H9 (cell line): ENCODE results near the gene NARS2. TPM values are rescaled to one million over a fixed set of nuclear protein-coding genes. Genes with fewer than 3 reads are reported as not detected.
A peak's percentile ranks its signal among the peaks of the same experiment; 100 is the strongest.

Experiments used
- DNase-seq: peaks from one replicate; pipeline ENCODE4 v3.0.0-alpha.2; 2017
- H2AFZ ChIP-seq: one replicate; pipeline ENCODE4 v1.6.1; 2013; ENCODE audit warnings: mild to moderate bottlenecking, low read length, control low read depth, moderate library complexity
- H2AK5ac ChIP-seq: 2 replicates; pipeline ENCODE4 v1.6.1; 2013; ENCODE audit warnings: low read length, control low read depth, mixed read lengths; ENCODE audit not compliant: insufficient read length
- H2BK120ac ChIP-seq: one replicate; pipeline ENCODE4 v1.6.1; 2013; ENCODE audit warnings: low read depth, mild to moderate bottlenecking, low read length, control low read depth, inconsistent platforms; ENCODE audit not compliant: poor library complexity, severe bottlenecking
- H2BK12ac ChIP-seq: 2 replicates; pipeline ENCODE4 v1.6.1; 2013; ENCODE audit warnings: low read length, control low read depth, mixed read lengths, low read depth; ENCODE audit not compliant: insufficient read length
- H2BK15ac ChIP-seq: 2 replicates; pipeline ENCODE4 v1.6.1; 2013; ENCODE audit warnings: low read depth, low read length, control low read depth
- H2BK20ac ChIP-seq: one replicate; pipeline ENCODE4 v1.6.1; 2013; ENCODE audit warnings: low read depth, mild to moderate bottlenecking, low read length, control low read depth, inconsistent platforms; ENCODE audit not compliant: poor library complexity, severe bottlenecking
- H2BK5ac ChIP-seq: 2 replicates; pipeline ENCODE4 v1.6.1; 2013; ENCODE audit warnings: low read length, control low read depth, mixed read lengths; ENCODE audit not compliant: insufficient read length
- H3K14ac ChIP-seq: 2 replicates; pipeline ENCODE4 v1.6.1; 2013; ENCODE audit warnings: low read length, control low read depth; ENCODE audit not compliant: insufficient read depth
- H3K18ac ChIP-seq: 2 replicates; pipeline ENCODE4 v1.6.1; 2013; ENCODE audit warnings: low read depth, mild to moderate bottlenecking, mixed read lengths, low read length, control low read depth; ENCODE audit not compliant: insufficient read length
- H3K23ac ChIP-seq: 2 replicates; pipeline ENCODE4 v1.6.1; 2013; ENCODE audit warnings: low read length, control low read depth, mixed read lengths, low read depth; ENCODE audit not compliant: insufficient read length
- H3K23me2 ChIP-seq: 2 replicates; pipeline ENCODE4 v1.6.1; 2013; ENCODE audit warnings: low read depth, mild to moderate bottlenecking, mixed read lengths, low read length, control low read depth; ENCODE audit not compliant: insufficient read length, poor library complexity, severe bottlenecking
- H3K27ac ChIP-seq: 2 replicates; pipeline ENCODE4 v1.5.1; 2013; ENCODE audit warnings: low read length, control low read depth, mixed read lengths, low read depth; ENCODE audit not compliant: insufficient read length
- H3K27me3 ChIP-seq: 2 replicates; pipeline ENCODE4 v1.6.1; 2013; ENCODE audit warnings: low read length, control low read depth, inconsistent platforms; ENCODE audit not compliant: insufficient read depth
- H3K4ac ChIP-seq: 2 replicates; pipeline ENCODE4 v1.6.1; 2013; ENCODE audit warnings: low read depth, mild to moderate bottlenecking, control low read depth, inconsistent platforms, low read length, moderate library complexity
- H3K4me1 ChIP-seq: 2 replicates; pipeline ENCODE4 v1.6.1; 2013; ENCODE audit warnings: low read length, control low read depth, inconsistent platforms; ENCODE audit not compliant: insufficient read depth
- H3K4me2 ChIP-seq: 2 replicates; pipeline ENCODE4 v1.6.1; 2013; ENCODE audit warnings: low read length, control low read depth, mixed read lengths; ENCODE audit not compliant: insufficient read length, insufficient read depth
- H3K56ac ChIP-seq: 2 replicates; pipeline ENCODE4 v1.6.1; 2013; ENCODE audit warnings: low read depth, mild to moderate bottlenecking, mixed read lengths, low read length, control low read depth; ENCODE audit not compliant: insufficient read length
- H3K79me1 ChIP-seq: 2 replicates; pipeline ENCODE4 v1.6.1; 2013; ENCODE audit warnings: low read depth, mild to moderate bottlenecking, moderate library complexity, low read length, control low read depth, inconsistent platforms; ENCODE audit not compliant: insufficient read depth, poor library complexity, severe bottlenecking
- H3K79me2 ChIP-seq: 2 replicates; pipeline ENCODE4 v1.6.1; 2013; ENCODE audit warnings: low read length, control low read depth, inconsistent platforms; ENCODE audit not compliant: insufficient read depth
- H3K9ac ChIP-seq: 2 replicates; pipeline ENCODE4 v1.6.1; 2013; ENCODE audit warnings: low read length, control low read depth, mixed read lengths; ENCODE audit not compliant: insufficient read length; ENCODE audit errors: extremely low read depth
- H3K9me3 ChIP-seq: one replicate; pipeline ENCODE4 v1.6.1; 2013; ENCODE audit warnings: low read depth, low read length, inconsistent platforms; ENCODE audit not compliant: control insufficient read depth
- H3T11ph ChIP-seq: one replicate; pipeline ENCODE4 v1.6.1; 2013; ENCODE audit warnings: mild to moderate bottlenecking, low read length, control low read depth, inconsistent platforms
- H4K20me1 ChIP-seq: one replicate; pipeline ENCODE4 v1.6.1; 2013; ENCODE audit not compliant: control insufficient read depth, insufficient read length, insufficient read depth
- H4K5ac ChIP-seq: 2 replicates; pipeline ENCODE4 v1.6.1; 2013; ENCODE audit warnings: low read depth, mild to moderate bottlenecking, mixed read lengths, low read length, control low read depth; ENCODE audit not compliant: insufficient read length
- H4K8ac ChIP-seq: replicated peaks from 2 replicates; pipeline ENCODE4 v1.6.1; 2013; ENCODE audit warnings: low read length, control low read depth, mixed read lengths, low read depth; ENCODE audit not compliant: insufficient read length
- H4K91ac ChIP-seq: 2 replicates; pipeline ENCODE4 v1.6.1; 2013; ENCODE audit warnings: low read depth, mild to moderate bottlenecking, moderate library complexity, mixed read lengths, low read length, control low read depth; ENCODE audit not compliant: insufficient read length
- H3K27ac Mint-ChIP-seq, 3 experiments: 2 replicates in 2 of 3; 3 replicates in 1 of 3; pipeline ENCODE4 v1.8.0; 2020 to 2021; ENCODE audit warnings: mixed read lengths in 3 of 3, mild to moderate bottlenecking in 1 of 3, moderate library complexity in 1 of 3
- H3K27me3 Mint-ChIP-seq: 2 replicates; pipeline ENCODE4 v1.8.0; 2021; ENCODE audit warnings: low read depth, mild to moderate bottlenecking, moderate library complexity, mixed read lengths
- H3K36me3 Mint-ChIP-seq, 3 experiments: 2 replicates in 2 of 3; 3 replicates in 1 of 3; pipeline ENCODE4 v1.8.0; 2020 to 2021; ENCODE audit warnings: low read depth in 3 of 3, mixed read lengths in 3 of 3; ENCODE audit not compliant: insufficient read depth in 1 of 3
- H3K4me1 Mint-ChIP-seq, 2 experiments: 2 replicates each; pipeline ENCODE4 v1.8.0; 2020; ENCODE audit warnings: mixed read lengths in 2 of 2
- H3K4me3 Mint-ChIP-seq, 2 experiments: 2 replicates in 1 of 2; 3 replicates in 1 of 2; pipeline ENCODE4 v1.8.0; 2020 to 2021; ENCODE audit warnings: mild to moderate bottlenecking in 2 of 2, mixed read lengths in 2 of 2, moderate library complexity in 1 of 2
- H3K9me3 Mint-ChIP-seq, 2 experiments: 2 replicates in 1 of 2; 3 replicates in 1 of 2; pipeline ENCODE4 v1.8.0; 2020; ENCODE audit warnings: mild to moderate bottlenecking in 2 of 2, mixed read lengths in 2 of 2, moderate library complexity in 1 of 2
- CTCF ChIP-seq: fragments of 200-600 bp; sonication (generic); conservative IDR thresholded peaks from 3 replicates; pipeline ENCODE4 v1.8.0; 2021; ENCODE audit warnings: antibody characterized with exemption, mild to moderate bottlenecking
- WGBS: extraction: QIAGEN DNeasy Blood & Tissue Kit; methylation state at CpG from one replicate; pipeline ENCODE4 v1.1.7; 2013; ENCODE audit warnings: missing lambda C conversion rate, low lambda C conversion rate, mixed read lengths; ENCODE audit not compliant: insufficient read length; ENCODE audit errors: extremely low coverage; 5-methylcytosine and 5-hydroxymethylcytosine counted together
- total RNA-seq: library from RNA; stranded (reverse); gene quantifications from 2 replicates; pipeline ENCODE4 v1.2.1, GENCODE V29; 2021

The NARS2 gene
- total RNA-seq, 1 experiment from 2014 or later: 29.7 TPM

GRCh38 chr11:78504708-78505107 lies 70.0 kb downstream of the NARS2 start:
- no peak overlapping the region for H3K4me3 Mint-ChIP-seq

More at GRCh38 chr11:78504708-78505107, 70.0 kb downstream of the NARS2 start:
- H4K8ac ChIP-seq: no peak overlapping the region
- H3K27ac ChIP-seq: no peak overlapping the region
- no peak overlapping the region for H2BK15ac ChIP-seq
- H3K9me3 ChIP-seq: no peaks in the 10 kb centered on the region
- Mint-ChIP-seq H3K27me3 (no peaks in the 10 kb centered on the region), H3K27ac (peak overlapping the region in 1 of 3 experiments; percentile 60; a peak in 3 of 7 replicates), H3K36me3 (peaks cover 3 to 10% (median 3%) of the 10 kb centered on the region in 3 experiments), H3K9me3 (peaks cover 3% of the 10 kb centered on the region in 2 experiments; a peak in 4 of 5 replicates), H3K4me1 (peaks cover 30 to 42% of the 10 kb centered on the region in 2 experiments)
- no peak for DNase-seq
- no peak overlapping the region for H3K4ac ChIP-seq
- H3K23ac ChIP-seq: no peak overlapping the region
- no peak overlapping the region for H3K56ac ChIP-seq
- no peaks in the 10 kb centered on the region; the same call in 1 of the 2 replicates for H3K4me1 ChIP-seq
- H4K5ac ChIP-seq: no peak overlapping the region
- no peak overlapping the region for H3T11ph ChIP-seq
- H2BK5ac ChIP-seq: no peak overlapping the region
- H3K79me1 ChIP-seq: no peaks in the 10 kb centered on the region
- no CpG with 5 or more reads among the region's 4 CpGs for whole genome bisulfite sequencing
- H3K14ac ChIP-seq: no peak overlapping the region
- no peak overlapping the region for H4K91ac ChIP-seq
- H2AFZ ChIP-seq: no peak overlapping the region
- H4K20me1 ChIP-seq: no peaks in the 10 kb centered on the region
- no peak overlapping the region for H2AK5ac ChIP-seq
- no peaks in the 10 kb centered on the region for H3K23me2 ChIP-seq
- no peak overlapping the region for H3K9ac ChIP-seq
- no peaks in the 10 kb centered on the region for H3K79me2 ChIP-seq
- H2BK120ac ChIP-seq: no peak overlapping the region
- no peak overlapping the region for H3K18ac ChIP-seq
- no peak overlapping the region for H2BK12ac ChIP-seq
- H3K27me3 ChIP-seq: no peaks in the 10 kb centered on the region
- no peak overlapping the region for H2BK20ac ChIP-seq
- no peak for TF ChIP-seq CTCF
- no peak overlapping the region for H3K4me2 ChIP-seq
